Breast epithelium (tissue), 3 donors: ENCODE measurements around the gene DNAJC16.
"Not testable (repeated sequence)": the region's sequence is repeated elsewhere in the genome, so short reads cannot be mapped to it uniquely, and the experiment has no call there.

Source experiments
- CTCF ChIP-seq, 3 donors: fragments of 450-650 bp; IDR thresholded peaks; one replicate each; pipeline ENCODE4 v1.5.1; 2016 to 2017; ENCODE audit warnings: antibody characterized with exemption in 3 of 3, mild to moderate bottlenecking in 3 of 3, moderate library complexity in 3 of 3
- POLR2AphosphoS5 ChIP-seq, 3 donors: sonication (generic); formaldehyde crosslinking; IDR thresholded peaks; one replicate each; pipeline ENCODE4 v1.6.1; 2017; ENCODE audit warnings: antibody characterized with exemption in 3 of 3

- not testable (repeated sequence) for TF ChIP-seq POLR2AphosphoS5, CTCF (IDR thresholded peaks at IDR 0.05)
Observed at GRCh38 chr1:15482455-15482854, 44.2 kb upstream of the DNAJC16 start.
